Measurements from ENCODE around the gene SAXO1.
"Not testable (repeated sequence)": the region's sequence is repeated elsewhere in the genome, so short reads cannot be mapped to it uniquely, and the experiment has no call there.

SAXO1 gene

DNA sequence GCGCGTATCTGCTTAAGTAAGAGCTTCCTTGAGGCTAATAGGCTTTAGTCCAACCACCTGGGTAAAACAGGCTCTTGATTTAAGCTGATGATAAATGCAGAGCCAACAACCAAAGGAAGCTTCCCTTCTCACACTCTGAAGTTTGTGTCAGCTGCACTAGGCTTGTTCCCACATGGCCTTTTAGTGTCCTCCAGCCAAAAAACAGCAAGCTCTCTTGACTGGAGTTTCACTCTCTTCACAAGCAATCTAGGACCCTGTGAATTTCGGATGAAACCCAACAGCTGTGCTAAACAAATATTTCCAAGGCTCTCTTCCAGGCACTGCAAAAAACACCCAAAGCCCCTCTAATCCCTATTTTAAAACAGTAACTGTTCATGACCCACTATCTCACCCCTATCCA is 63.9 kb downstream of the SAXO1 start:
- DNase-seq, result no peak

DNA sequence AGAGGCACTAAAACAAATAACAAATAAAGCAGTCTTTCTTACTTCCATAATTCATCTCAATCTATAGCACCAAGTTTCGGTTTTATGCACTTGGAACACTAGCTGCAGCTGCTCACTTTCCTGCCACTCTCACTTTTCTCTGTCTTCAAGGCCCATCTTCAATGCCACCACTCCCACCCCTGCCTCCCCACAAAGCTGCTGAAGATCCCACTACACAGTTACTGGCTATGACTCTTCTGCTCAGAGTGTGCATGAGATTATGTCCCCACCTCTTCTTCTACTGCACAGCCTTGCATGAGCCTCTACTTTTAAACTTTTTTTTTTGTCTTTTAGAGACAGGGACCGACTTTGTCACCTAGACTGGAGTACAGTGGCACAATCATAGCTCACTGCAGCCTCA is 77.4 kb downstream of the SAXO1 start:
- DNase-seq, result no peak

DNA sequence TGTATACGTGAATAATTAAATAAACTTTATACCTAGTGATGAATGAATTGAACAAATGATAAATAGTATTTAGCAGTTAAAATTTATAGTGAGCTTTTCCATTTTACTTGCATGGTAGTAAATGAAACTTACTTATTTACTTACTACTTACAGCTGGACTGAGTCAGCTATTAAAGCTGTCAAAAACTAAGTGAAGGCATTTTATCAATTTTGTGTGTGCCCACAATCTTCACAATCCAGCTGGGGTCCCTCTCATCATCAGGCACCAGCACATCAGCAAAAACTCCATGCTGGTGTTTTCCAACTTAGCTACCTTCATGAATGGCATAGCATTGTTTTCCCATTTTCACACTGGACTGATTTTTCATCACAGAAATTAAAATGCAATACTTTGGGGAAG is 81.1 kb downstream of the SAXO1 start:
- DNase-seq, result no peak

DNA sequence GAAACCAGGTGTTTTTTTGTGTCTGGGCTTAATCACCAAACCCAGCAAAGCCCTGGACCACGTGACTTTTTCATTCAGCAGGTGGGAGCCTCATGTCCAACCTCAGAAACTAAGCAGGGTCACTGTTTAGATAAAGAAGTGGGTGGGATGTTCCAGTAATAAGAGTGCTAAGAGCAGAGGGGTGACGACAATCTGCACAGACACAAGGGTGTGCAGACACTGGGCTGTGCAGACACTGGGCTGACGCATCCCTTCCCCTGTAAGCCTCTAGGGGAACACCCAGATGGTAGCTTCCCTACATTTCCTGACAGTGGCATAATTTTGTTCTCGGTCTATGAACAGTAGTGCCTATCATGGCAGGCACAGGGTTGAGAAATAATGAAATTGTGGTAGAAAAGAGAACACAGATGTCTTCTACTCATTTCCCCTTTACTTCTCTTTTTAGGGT is 85.1 kb downstream of the SAXO1 start:
- no peak for DNase-seq

DNA sequence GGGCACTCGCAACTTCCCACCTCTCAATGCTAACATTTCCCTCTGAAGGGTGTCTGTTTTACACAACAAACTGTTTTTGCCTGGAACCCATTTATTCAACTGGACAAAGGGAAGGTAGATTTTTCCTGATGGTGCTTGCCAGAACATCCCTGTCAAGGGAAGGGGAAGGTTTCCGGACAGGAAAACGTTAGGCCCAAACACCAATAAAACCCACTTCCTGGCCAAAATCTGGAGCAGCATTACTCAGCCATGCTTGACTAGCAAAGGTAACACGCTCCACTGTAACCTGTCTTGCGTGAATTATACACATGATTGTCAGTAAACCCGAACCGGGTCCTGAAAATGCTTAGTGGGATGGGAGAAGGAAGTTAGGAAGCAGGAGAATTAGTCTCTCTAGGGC is 90.2 kb downstream of the SAXO1 start:
- no peak for DNase-seq

DNA sequence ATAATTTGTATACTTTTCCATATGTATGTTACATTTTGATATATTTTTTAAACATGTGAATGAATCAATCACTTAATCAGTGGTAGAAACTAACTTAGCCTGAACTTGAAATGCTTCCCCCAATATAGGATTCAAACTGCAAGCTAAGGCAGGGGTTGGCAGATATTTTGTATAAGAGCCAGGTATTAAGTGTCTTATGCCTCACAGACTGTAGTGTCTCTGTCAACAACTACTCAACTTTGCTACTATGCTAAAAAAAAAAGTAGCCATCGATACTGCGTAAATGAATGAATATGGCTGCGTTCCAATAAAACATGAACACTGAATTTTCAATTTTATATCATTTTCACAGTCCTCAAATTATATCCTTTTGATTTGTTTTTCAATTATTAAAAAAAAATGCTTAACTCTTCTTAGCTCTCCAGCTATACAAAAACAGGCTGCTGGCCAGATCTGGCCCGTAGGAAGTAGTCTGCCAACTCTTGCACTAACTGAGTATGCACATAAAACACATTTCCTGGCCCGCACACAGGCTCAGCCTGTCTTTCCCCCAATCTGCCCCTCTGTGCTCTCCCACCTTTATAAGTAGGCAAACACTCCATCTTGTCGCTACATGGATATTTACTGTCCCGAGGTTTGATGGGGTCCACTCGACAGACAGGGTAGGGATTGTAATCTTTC is 91.8 kb downstream of the SAXO1 start:
- no peak for DNase-seq

DNA sequence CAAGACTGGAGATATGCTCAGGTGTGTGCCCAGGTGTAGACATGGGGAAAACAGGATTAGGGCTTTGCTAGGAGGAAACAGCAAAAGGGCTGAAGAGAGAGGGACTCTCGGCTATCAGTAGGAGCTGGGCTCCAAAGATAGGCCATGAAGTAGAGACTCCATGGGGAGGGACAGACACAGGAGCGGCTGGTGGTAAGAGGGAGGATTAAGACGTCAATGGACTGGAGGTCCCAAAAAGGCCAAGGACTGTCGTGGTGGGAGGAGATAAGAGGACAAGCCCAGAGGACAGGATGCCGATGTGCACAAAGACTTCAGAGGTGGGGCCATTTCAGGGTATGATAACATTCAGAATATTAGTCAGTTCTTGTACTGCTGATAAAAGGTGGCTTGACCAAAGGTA is 93.1 kb downstream of the SAXO1 start:
- DNase-seq, result no peak

DNA sequence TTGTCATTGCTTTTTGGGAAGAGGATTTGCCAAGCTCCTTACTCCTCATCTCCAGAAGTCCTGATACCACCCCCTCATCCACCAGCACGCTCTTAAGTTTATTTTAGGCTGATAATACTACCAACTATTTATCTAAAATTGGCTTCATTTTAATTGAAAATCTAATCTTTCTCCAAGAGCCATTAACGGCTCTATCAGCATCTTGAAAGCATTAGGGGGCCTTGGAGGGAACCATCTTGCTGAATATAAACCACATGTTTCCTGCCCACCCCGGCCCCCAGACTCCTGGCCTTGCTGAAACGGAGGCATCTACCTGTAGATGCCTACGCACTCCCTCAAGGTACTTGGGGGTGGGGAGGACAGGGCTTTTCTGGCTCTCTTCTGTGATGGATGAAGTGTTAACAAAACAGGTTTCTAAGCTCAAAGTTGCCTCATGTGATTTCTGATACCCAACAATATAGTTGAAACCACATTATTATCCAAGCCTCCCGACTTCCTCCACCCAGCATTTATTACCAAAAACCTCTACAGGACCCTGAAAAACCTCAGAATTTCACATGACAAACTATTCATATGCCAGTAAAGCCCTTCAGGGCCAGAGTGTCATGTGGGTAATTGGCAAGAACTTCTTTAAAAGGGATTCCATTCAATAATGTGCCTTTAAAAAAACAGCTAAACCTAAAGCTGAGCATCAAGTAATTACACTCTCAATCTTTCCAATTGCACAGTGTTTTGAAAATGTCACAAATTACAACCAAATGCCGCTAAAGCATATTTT is 96.7 kb downstream of the SAXO1 start:
- DNase-seq, result no peak

DNA sequence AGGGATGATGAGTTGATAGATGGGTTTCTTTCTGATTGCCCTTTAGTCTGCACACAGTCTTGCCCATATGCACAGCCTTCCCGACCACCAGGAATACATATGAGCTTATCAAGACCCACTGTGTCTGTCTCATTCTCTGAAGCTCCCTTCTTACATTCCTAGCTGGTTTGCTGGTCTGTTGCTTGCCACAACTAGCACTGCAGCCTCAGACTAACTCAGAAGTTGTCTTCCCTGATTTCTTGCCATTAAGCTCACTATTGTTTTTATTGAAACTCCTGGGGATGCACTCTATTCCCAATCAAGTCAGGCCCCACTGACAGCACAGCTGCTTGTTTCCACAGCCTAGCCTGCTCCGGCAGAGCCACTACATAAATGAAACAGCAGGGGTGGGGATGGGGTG is 97.5 kb downstream of the SAXO1 start:
- DNase-seq, result no peak

DNA sequence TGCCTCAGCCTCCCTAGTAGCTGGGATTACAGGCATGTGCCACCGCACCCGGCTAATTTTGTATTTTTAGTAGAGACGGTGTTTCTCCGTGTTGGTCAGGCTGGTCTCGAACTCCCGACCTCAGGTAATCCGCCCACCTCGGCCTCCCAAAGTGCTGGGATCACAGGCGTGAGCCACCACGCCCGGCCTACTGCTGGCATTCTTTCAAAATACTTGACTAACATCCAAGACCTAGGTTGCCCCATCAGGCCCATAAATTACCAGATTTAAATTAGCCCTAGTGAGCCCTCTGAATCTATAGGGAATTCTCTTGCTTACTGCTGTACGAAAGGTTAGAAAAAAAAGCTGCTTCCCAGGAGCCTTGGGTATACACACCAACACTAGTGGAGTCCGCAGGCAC is 102.4 kb downstream of the SAXO1 start:
- not testable (repeated sequence) for DNase-seq

DNA sequence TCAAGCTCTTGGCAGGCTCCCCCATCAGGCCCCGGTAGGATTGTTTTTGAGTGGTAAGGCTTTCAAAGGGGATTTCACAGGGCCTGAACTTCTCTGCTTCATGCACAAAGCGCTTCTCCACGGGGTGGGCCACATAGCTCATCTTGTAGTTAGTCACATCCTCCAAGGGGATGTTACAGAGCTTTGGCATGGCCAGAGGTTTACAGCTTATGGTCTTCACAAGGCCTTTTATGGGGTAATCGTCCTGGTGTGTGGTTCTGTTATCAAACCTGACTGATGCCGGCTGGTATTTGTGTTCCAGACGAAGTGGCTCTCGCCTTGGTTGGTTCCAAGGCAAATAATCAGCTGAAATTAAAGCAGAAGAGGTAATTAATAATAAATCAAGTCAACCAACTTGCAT is 104.3 kb downstream of the SAXO1 start:
- DNase-seq, result no peak

DNA sequence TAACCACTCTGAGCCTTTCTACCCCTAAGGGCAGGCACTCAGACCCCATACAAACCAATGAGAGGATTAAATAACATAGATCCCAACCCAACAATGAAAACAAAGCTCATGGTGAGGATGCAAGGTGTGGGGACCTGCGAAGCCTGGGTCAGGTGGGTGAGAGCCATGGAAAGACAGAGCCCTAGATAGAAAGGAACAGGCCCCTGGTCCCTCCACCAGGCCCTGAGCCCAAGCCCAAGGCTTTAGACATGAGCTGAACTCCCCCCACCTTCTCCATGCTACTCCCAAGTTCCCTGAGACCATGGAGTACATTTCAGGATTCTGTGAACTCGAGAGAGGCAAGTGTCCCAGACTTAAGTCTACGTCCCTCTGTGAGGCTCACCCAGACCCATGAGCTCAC is 106.5 kb downstream of the SAXO1 start:
- DNase-seq, result no peak

DNA sequence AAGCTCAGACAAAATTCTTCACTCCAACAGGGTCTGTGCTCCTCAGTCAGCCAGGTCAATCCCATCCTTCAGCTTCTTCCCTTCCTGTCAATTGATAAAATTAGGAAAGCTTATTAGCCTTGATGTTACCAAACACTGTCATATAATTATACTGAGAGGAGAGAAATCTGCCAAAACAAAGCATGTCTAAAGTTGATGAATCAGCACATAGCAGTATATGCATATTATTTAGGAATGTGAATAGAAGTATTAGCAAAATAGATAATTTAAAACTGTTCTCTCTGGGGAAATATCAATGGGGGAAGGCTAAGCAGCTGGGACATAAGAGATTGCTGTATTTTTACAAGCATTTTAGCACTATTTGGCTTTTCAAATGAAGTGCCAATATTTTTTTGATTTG is 107.1 kb downstream of the SAXO1 start:
- no peak for DNase-seq

DNA sequence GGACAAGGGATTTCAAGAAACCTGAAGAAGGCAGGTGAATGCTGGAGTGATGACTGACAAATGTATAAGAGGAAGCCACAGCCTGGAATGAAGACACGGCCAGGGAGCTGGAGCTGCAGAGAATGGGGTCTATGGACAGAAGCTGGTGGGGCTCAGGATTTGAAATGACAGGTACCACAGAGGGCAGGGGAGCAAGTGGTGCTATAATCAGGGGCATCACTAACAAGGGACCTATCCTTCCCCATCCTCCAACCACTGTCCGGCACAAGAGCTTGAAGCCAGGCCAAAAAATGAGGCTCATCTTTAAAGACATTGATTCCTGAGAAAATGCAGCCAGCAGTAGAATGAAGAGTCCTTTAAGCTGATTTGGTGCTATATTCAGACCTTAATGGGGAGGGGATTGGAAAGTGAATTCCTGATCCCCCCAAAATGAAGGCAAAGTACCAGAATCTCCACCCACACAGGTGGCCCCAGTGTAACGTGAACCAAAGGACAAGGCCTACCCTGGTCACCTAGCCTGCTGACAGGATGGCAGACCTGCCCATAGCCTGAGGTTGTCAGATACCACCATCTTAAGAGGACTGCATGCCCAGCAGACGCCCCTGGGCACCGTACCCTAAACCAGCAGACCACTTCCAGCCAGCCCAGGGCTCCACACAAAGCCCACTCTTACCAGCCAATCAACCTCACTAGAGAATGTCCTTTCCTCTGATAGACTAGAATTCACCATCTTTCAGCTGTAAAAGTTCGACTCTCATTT is 109.2 kb downstream of the SAXO1 start:
- no peak for DNase-seq

DNA sequence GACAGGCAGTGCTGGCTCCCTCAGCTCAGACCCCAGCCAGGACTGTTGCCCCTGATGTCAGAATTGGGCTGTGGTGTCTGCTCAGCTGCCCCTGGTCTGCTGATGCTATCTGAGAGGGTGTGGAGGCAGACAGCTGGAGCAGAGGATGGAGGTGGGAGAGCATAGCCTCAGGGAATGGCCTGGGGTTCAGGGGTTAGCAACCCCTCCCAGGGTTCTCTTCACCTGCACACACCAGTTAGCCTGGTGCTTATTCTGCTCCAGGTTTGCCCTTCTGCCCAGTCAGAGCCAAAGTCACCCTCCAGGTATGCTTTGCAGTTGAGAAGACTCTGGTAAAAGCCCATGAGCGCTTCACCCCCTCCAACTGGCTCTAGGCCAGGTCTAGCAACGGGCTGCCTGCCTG is 109.8 kb downstream of the SAXO1 start:
- DNase-seq, result no peak

DNA sequence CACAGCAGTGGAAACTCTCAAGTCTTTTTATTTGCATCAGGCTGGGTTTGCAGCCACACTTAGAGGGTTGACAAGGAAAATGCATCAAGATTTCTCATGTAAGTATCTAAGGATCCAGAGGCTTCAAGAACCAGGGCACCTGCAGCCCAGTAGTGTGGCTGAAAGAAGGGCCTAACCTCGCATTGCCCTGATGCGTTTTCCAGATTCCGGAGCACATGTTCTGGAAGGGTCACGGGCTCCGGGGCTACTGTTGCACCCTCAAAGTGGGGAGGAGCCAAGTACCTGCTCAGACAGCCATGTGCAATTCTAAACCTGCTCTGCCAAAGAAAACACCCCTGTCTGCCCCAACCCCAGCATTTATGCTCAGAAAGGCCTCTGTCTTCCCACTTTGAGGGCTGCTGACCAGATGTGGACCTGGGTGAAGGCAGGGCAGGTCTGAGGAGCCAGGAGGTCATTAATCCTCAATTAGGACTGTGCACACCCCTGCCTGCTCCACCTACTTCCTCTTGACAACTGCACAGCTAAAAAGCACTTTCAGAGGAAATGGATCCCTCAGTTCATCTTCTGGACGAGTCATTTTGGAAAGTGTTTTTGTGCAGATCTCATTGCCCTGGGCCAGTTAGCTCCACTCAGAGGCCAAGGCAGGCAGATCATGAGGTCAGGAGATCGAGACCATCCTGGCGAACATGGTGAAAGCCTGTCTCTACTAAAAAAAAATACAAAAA is 110.7 kb downstream of the SAXO1 start:
- DNase-seq, result no peak

DNA sequence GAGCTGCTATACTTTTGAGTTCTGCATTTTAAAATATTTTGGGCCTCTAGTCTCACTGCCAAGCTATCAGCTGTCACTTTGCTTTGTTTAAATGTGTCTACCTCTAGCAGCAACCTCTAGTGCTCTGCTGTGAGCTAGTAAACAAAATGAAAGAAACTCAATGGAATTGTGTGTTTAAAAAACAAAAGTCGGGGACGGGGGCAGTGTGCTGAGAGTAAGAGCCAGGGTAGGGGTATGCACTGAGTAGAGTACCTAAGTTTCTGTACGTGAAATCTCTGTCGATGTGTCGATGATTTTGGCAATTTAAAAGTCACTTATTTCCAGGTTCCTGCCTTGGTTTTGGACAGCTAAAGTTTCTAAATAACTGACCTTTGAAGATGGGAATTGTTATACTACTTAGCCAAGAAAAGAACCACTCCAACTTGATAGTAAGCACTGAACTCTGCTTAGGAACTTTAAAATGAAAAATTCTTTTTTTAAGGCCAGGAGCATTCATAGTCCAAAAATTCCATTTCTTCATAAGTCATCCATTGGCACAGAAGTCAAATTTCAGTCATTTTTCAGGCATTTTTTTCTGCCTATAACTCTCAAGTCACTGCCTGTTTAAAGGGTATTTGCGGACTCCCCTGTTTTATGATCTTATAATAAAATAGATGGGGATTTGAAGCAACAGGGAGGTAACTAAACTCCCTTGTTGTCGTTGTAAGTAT is 111.5 kb downstream of the SAXO1 start:
- DNase-seq, result no peak

DNA sequence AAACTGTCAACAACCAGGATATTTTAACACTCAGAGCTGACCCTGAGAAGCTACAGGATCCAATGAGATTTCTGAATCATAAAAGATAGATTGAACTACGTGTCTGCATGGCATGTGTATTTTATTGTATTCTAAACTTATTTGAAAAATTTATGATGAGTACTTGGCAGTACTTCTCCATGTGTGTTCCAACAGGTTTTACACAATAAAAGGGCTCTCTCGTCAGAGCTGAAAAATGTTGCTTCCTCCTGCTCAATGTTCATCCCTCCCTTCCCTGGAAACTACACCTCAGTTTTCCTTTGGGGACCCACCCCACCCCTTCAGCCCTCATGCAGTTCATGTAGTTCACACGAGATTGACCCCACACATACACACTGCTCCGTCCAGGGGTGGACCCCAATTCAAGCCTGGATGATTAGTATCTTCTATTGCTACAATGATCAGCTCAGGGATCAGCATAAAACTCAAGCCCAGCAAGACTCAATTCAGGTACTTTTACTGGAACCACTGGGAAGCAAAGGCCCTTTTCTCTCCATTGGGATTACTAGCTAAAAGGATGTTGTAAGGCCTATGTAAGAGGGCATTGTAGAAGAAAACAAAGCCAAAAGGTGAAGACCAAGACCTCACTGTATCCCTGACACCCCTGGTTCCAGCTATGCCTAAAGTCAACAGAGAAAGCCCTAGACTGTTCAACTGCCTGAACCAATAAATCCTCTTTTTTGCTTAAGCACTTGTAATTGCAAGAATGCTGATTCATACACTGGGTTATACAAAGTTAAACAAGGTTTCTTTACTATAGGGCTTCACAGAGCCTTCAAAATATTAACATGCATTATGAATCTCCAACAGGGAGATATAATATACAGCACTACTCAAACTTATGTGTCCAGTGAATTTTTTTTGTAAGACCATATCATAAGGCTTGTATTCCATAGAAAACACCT is 112.6 kb downstream of the SAXO1 start:
- no peak for DNase-seq

DNA sequence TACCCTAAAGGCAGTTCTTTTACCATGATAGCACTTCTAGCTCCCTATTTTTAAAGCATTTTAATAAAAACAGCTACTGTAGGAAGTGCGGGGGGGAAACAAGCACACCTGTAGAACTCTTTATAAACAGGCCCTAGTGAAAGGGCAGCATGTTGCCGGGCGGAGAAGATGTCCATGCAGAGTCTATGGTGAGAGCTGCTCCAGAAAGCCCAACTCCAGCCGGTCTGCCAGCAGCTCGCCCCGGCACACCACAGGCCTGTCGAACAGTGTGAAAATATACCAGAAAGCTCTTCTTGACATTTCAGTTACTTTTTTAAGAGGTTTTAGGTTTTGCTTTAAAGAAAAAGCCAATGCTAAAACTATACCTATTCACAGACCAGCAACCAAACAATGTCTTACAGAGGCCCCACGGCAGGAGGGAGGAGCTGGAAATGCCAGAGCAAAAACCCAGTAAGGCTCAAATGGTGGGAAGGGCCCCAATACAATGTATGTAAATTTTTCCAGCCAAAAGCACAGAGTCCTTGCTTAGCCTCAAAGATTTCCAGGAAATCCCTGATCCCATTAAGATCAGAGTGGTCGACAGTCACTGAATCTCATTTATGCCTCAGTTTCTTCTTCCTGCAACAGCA is 121.2 kb downstream of the SAXO1 start:
- no peak for DNase-seq

DNA sequence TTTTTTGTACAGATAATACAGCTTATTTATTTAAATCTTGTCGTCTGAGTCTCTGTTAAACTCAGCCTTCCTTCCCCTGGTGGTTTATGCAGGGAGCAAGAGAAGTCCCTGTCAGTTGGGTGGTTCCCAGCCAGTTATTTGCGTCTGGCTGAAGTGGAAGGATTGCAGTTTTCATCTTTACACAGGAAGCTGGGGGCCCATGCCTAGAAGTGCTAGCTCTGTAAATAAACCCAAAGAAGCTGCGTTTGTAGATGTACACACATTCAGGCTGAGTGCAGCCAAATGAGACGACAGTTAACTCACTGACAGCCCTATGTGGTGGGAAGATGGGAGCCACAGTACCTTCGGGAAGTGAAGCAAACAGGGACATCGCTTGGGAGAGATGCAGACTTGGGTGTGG is 122.1 kb downstream of the SAXO1 start:
- no peak for DNase-seq

DNA sequence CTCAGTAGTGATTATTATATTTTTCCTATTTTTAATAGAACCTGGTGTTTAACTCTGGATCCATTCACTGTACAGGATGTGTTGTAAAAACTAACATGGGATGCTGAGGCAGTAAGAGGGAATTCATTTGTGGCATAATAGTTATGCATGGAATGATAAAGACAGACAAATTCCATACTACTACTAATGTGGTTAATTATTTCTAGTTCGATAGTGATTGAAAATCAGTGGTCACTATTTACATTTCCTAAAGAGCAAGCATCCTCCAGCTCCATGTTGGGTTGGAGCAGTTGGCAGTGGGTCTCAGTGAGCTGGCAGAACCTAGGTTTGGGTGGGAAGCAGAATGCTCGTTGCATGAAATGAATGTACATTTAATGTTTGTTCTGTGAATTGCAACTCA is 122.6 kb downstream of the SAXO1 start:
- no peak for DNase-seq
